Smooth muscle cell (in vitro differentiated cells): ENCODE results near the gene STK40. TPM values are rescaled to one million over a fixed set of nuclear protein-coding genes. Genes with fewer than 3 reads are reported as not detected.
A peak's percentile ranks its signal among the peaks of the same experiment; 100 is the strongest.

Experiments used
- DNase-seq: peaks from one replicate; lab custom pipeline; 2025; ENCODE audit not compliant: unreplicated experiment; lab: John Stamatoyannopoulos, UW
- H2AFZ ChIP-seq: fragments of 200-600 bp; sonication (generic); 2 replicates; pipeline ENCODE4 v1.6.0; 2016; ENCODE audit warnings: antibody characterized with exemption, low read depth, mild to moderate bottlenecking
- H3F3A ChIP-seq: fragments of 200-600 bp; sonication (generic); 2 replicates; pipeline ENCODE4 v1.6.0; 2017; ENCODE audit warnings: antibody characterized with exemption, low read depth
- H3K27ac ChIP-seq: fragments of 200-600 bp; sonication (generic); 2 replicates; pipeline ENCODE4 v1.5.1; 2016; ENCODE audit warnings: low read depth, mild to moderate bottlenecking
- H3K27me3 ChIP-seq: fragments of 200-600 bp; sonication (generic); 2 replicates; pipeline ENCODE4 v1.6.1; 2016; ENCODE audit warnings: low read depth, mild to moderate bottlenecking
- H3K36me3 ChIP-seq: fragments of 200-600 bp; sonication (generic); 2 replicates; pipeline ENCODE4 v1.5.1; 2016; ENCODE audit warnings: low read depth
- H3K4me1 ChIP-seq: fragments of 200-600 bp; sonication (generic); 2 replicates; pipeline ENCODE4 v1.5.1; 2016; ENCODE audit warnings: low read depth
- H3K4me2 ChIP-seq: fragments of 200-600 bp; sonication (generic); 2 replicates; pipeline ENCODE4 v1.6.0; 2016; ENCODE audit warnings: mild to moderate bottlenecking
- H3K4me3 ChIP-seq: fragments of 200-600 bp; sonication (generic); 2 replicates; pipeline ENCODE4 v1.5.1; 2016; ENCODE audit warnings: mild to moderate bottlenecking
- H3K79me2 ChIP-seq: fragments of 200-600 bp; sonication (generic); 2 replicates; pipeline ENCODE4 v1.6.0; 2016; ENCODE audit warnings: low read depth, mild to moderate bottlenecking
- H3K9ac ChIP-seq: fragments of 200-600 bp; sonication (generic); 2 replicates; pipeline ENCODE4 v1.6.0; 2016; ENCODE audit warnings: low read depth
- H3K9me3 ChIP-seq: fragments of 200-600 bp; sonication (generic); replicated peaks from 2 replicates; pipeline ENCODE4 v1.5.1; 2016; ENCODE audit warnings: low read depth
- H4K20me1 ChIP-seq: fragments of 200-600 bp; sonication (generic); 2 replicates; pipeline ENCODE4 v1.6.0; 2016; ENCODE audit warnings: low read depth
- CTCF ChIP-seq: fragments of 200-600 bp; sonication (generic); IDR thresholded peaks from 2 replicates; pipeline ENCODE4 v1.5.1; 2017; ENCODE audit warnings: borderline replicate concordance, mild to moderate bottlenecking, antibody characterized with exemption; ENCODE audit not compliant: insufficient read depth, poor library complexity, severe bottlenecking
- WGBS: methylation state at CpG from one replicate; pipeline ENCODE4 v1.1.7; 2016; ENCODE audit warnings: low lambda C conversion rate; 5-methylcytosine and 5-hydroxymethylcytosine counted together
- polyA plus RNA-seq: library from polyadenylated mRNA; unstranded; fragments of >200 nt; fragmentation: Nextera tagmentation; extraction: Ambion mirVana; gene quantifications from 2 replicates; pipeline ENCODE4 v1.2.1, GENCODE V29; 2016
- total RNA-seq: library from RNA; depleted of rRNA; stranded (reverse); fragments of >200 nt; gene quantifications from 2 replicates; pipeline ENCODE4 v1.2.3, GENCODE V29; 2014

STK40 gene
- total and polyA plus RNA-seq, 2 experiments from 2014 or later = 8.4 to 18.8 TPM

- DNase-seq = no peak
- H3F3A ChIP-seq = no peaks in the 10 kb centered on the region
- 73% methylated on average over 4 of the region's 4 CpGs for WGBS
- TF ChIP-seq CTCF = no peak
- no peaks in the 10 kb centered on the region for H3K9me3 ChIP-seq
- H3K36me3 ChIP-seq = no peaks in the 10 kb centered on the region
- no peaks in the 10 kb centered on the region for H3K4me1 ChIP-seq
- H3K4me3 ChIP-seq = no peak overlapping the region
- H3K27ac ChIP-seq = peak overlapping the region; percentile 65
- no peak overlapping the region for H2AFZ ChIP-seq
- H4K20me1 ChIP-seq = no peaks in the 10 kb centered on the region
- no peaks in the 10 kb centered on the region for H3K79me2 ChIP-seq
- H3K27me3 ChIP-seq = no peaks in the 10 kb centered on the region
- H3K4me2 ChIP-seq = no peak overlapping the region
- peak overlapping the region; percentile 11 for H3K9ac ChIP-seq
Measured at GRCh38 chr1:36425791-36426190, 40.1 kb upstream of the STK40 start.

GRCh38 chr1:36421649-36422048, 35.9 kb upstream of the STK40 start:
- no peaks in the 10 kb centered on the region for H4K20me1 ChIP-seq
- no peaks in the 10 kb centered on the region for H3K27me3 ChIP-seq
- H3K4me1 ChIP-seq = no peaks in the 10 kb centered on the region
- no peak overlapping the region for H2AFZ ChIP-seq
- H3K27ac ChIP-seq = no peak overlapping the region
- WGBS = 92% methylated on average over 7 of the region's 7 CpGs
- no peak for DNase-seq
- H3K9me3 ChIP-seq = no peaks in the 10 kb centered on the region
- no peak for TF ChIP-seq CTCF
- H3F3A ChIP-seq = no peaks in the 10 kb centered on the region
- H3K36me3 ChIP-seq = no peaks in the 10 kb centered on the region
- H3K9ac ChIP-seq = no peak overlapping the region
- no peaks in the 10 kb centered on the region for H3K79me2 ChIP-seq
- H3K4me3 ChIP-seq = no peak overlapping the region
- no peak overlapping the region for H3K4me2 ChIP-seq

- H3K4me2 ChIP-seq = no peak overlapping the region
- no peaks in the 10 kb centered on the region for H3K79me2 ChIP-seq
- WGBS = 23% methylated on average over 13 of the region's 13 CpGs
- DNase-seq = peak; percentile 68
- TF ChIP-seq CTCF = peak; percentile 92
- H3K4me3 ChIP-seq = no peak overlapping the region
- H4K20me1 ChIP-seq = no peaks in the 10 kb centered on the region
- no peak overlapping the region for H3K9ac ChIP-seq
- H3K4me1 ChIP-seq = no peaks in the 10 kb centered on the region
- no peaks in the 10 kb centered on the region for H3K36me3 ChIP-seq
- H3F3A ChIP-seq = no peaks in the 10 kb centered on the region
- no peak overlapping the region for H2AFZ ChIP-seq
- H3K27me3 ChIP-seq = no peaks in the 10 kb centered on the region
- no peak overlapping the region for H3K27ac ChIP-seq
- no peaks in the 10 kb centered on the region for H3K9me3 ChIP-seq
Measured at GRCh38 chr1:36420836-36421317, 35.2 kb upstream of the STK40 start.

DNA sequence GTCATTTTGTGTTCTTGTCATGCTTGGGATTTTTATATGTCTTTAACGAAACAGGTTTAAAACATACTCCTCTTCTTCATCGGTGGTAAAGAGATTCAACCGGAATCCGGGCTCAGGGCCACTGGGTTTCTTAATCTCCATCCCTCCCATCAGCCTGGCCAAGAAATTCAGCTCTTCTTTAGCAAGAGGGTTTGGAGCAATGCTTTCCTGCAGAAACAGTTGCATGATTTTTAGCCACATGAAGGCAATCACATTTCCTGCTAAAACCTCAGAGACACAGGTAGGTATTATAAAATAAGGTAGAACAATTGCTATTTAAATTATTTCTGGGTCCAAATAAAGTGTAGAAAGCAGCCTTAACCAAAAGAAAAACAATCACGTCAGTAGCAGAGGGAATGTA, 34.7 kb upstream of the STK40 start:
- Histone ChIP-seq H3K79me2 (no peaks in the 10 kb centered on the region), H3K27ac (no peak overlapping the region), H3K4me1 (no peaks in the 10 kb centered on the region), H3K36me3 (no peaks in the 10 kb centered on the region), H3K27me3 (no peaks in the 10 kb centered on the region), H3F3A (no peaks in the 10 kb centered on the region), H3K4me2 (no peak overlapping the region), H3K9me3 (no peaks in the 10 kb centered on the region), H2AFZ (no peak overlapping the region), H3K4me3 (no peak overlapping the region), H3K9ac (no peak overlapping the region), H4K20me1 (no peaks in the 10 kb centered on the region)
- TF ChIP-seq CTCF = no peak
- no peak for DNase-seq
- WGBS = 73% methylated on average over 5 of the region's 5 CpGs
